Esophagus mucosa (tissue), 1 donor: ENCODE measurements around the gene L3MBTL1. TPM values are rescaled to one million over a fixed set of nuclear protein-coding genes. Genes with fewer than 3 reads are reported as not detected.

Experiments
- ATAC-seq: fragments of 200-7000 bp; cut with Tn5 transposase; one replicate; pipeline ENCODE4 v1.9.1; 2020
- total RNA-seq: library from RNA; stranded (reverse); gene quantifications from one replicate; pipeline ENCODE4 v1.2.4, GENCODE V29; 2023
- donor health status: DM: yes; HTN: yes; CAD: no.

Gene L3MBTL1
- total RNA-seq, 1 donor from 2014 or later: 4.9 TPM

- peak; percentile 99 for ATAC-seq
These were observed 83.2 kb downstream of the L3MBTL1 start, which contains the start of gene IFT52 for GRCh38 chr20:43590392-43591303. Gene IFT52 (plus strand): TSS chr20:43590937. CDS start chr20:43594699, 3,762 bp downstream.

Other genes with a start within 250 kb of the L3MBTL1 start
- gene SRSF6, start 49.8 kb upstream of the L3MBTL1 start, total RNA-seq: 75.8 TPM
- gene SGK2, start 51.3 kb downstream of the L3MBTL1 start, total RNA-seq: 0.36 TPM
- gene IFT52, start 83.2 kb downstream of the L3MBTL1 start, total RNA-seq: 15.3 TPM
- gene MYBL2, start 159.4 kb downstream of the L3MBTL1 start, total RNA-seq: 17.1 TPM
- not detected for gene GTSF1L, start 219.3 kb downstream of the L3MBTL1 start, total RNA-seq